GM23338 (cell line): ENCODE results near the gene SLC25A25. TPM values are rescaled to one million over a fixed set of nuclear protein-coding genes. Genes with fewer than 3 reads are reported as not detected.

Source experiments
- ATAC-seq: fragments of 200-7000 bp; cut with Tn5 transposase; 3 replicates; pipeline ENCODE4 v1.9.1; 2020
- DNase-seq: peaks from one replicate; pipeline ENCODE4 v3.0.0-alpha.2; 2015; ENCODE audit warnings: low spot score
- H2AFZ ChIP-seq: fragments of 200-600 bp; sonication (generic); 2 replicates; pipeline ENCODE4 v1.8.0; 2016; ENCODE audit warnings: antibody characterized with exemption, mild to moderate bottlenecking, moderate library complexity
- H3F3A ChIP-seq: fragments of 200-600 bp; sonication (generic); replicated peaks from 2 replicates; pipeline ENCODE4 v1.8.0; 2017; ENCODE audit warnings: antibody characterized with exemption, mixed run types, low read depth
- H3K27ac ChIP-seq: fragments of 200-600 bp; sonication (generic); 2 replicates; pipeline ENCODE4 v1.6.1; 2016; ENCODE audit warnings: low read depth
- H3K27me3 ChIP-seq: fragments of 200-600 bp; sonication (generic); 2 replicates; pipeline ENCODE4 v1.8.0; 2016; ENCODE audit warnings: mild to moderate bottlenecking, mixed run types, moderate library complexity; ENCODE audit not compliant: insufficient read depth
- H3K36me3 ChIP-seq: fragments of 200-600 bp; sonication (generic); 2 replicates; pipeline ENCODE4 v1.8.0; 2016; ENCODE audit warnings: mild to moderate bottlenecking; ENCODE audit not compliant: insufficient read depth
- H3K4me1 ChIP-seq: fragments of 200-600 bp; sonication (generic); 2 replicates; pipeline ENCODE4 v1.8.0; 2016; ENCODE audit warnings: mild to moderate bottlenecking, moderate library complexity; ENCODE audit not compliant: insufficient read depth
- H3K4me2 ChIP-seq: fragments of 200-600 bp; sonication (generic); 2 replicates; pipeline ENCODE4 v1.7.1; 2017; ENCODE audit warnings: mixed run types
- H3K4me3 ChIP-seq: fragments of 200-600 bp; sonication (generic); 2 replicates; pipeline ENCODE4 v1.6.1; 2016; ENCODE audit warnings: mixed run types
- H3K79me2 ChIP-seq: fragments of 200-600 bp; sonication (generic); replicated peaks from 2 replicates; pipeline ENCODE4 v1.8.0; 2017; ENCODE audit warnings: mild to moderate bottlenecking; ENCODE audit not compliant: insufficient read depth
- H3K9me2 ChIP-seq: fragments of 200-600 bp; sonication (generic); 2 replicates; pipeline ENCODE4 v1.8.0; 2017; ENCODE audit not compliant: insufficient read depth
- H4K20me1 ChIP-seq: fragments of 200-600 bp; sonication (generic); replicated peaks from 2 replicates; pipeline ENCODE4 v1.8.0; 2017; ENCODE audit warnings: mild to moderate bottlenecking; ENCODE audit not compliant: insufficient read depth
- H3K27ac Mint-ChIP-seq: 2 replicates; pipeline ENCODE4 v1.8.0; 2020; ENCODE audit warnings: inconsistent platforms, mild to moderate bottlenecking, moderate library complexity, mixed read lengths
- H3K27me3 Mint-ChIP-seq: 3 replicates; pipeline ENCODE4 v1.8.0; 2022; ENCODE audit warnings: low read depth, mild to moderate bottlenecking, moderate library complexity, mixed read lengths, inconsistent platforms; ENCODE audit not compliant: insufficient read depth, poor library complexity
- H3K36me3 Mint-ChIP-seq: 3 replicates; pipeline ENCODE4 v1.8.0; 2021; ENCODE audit warnings: low read depth, mild to moderate bottlenecking, inconsistent platforms, moderate library complexity, mixed read lengths
- H3K4me1 Mint-ChIP-seq: 3 replicates; pipeline ENCODE4 v1.8.0; 2020; ENCODE audit warnings: mild to moderate bottlenecking, inconsistent platforms, mixed read lengths
- H3K4me3 Mint-ChIP-seq: 3 replicates; pipeline ENCODE4 v1.8.0; 2021; ENCODE audit warnings: moderate library complexity, mild to moderate bottlenecking, inconsistent platforms, mixed read lengths
- H3K9me3 Mint-ChIP-seq: 3 replicates; pipeline ENCODE4 v1.8.0; 2020; ENCODE audit warnings: moderate library complexity, mild to moderate bottlenecking, inconsistent platforms, mixed read lengths
- CREB1 ChIP-seq: fragments of 250-450 bp; sonication (Bioruptor Pico); IDR thresholded peaks from 2 replicates; pipeline ENCODE4 v1.5.0; 2020; ENCODE audit warnings: low read depth, mild to moderate bottlenecking, moderate library complexity
- CTCF ChIP-seq, 2 experiments: fragments of 200-600 bp in 1 of 2; sonication (generic) in 1 of 2; conservative IDR thresholded peaks; 2 replicates each; pipeline versions ENCODE4 v1.5.1 to v1.6.1; 2016 to 2017; ENCODE audit warnings: antibody characterized with exemption in 2 of 2, low read depth in 2 of 2, mild to moderate bottlenecking in 2 of 2, moderate library complexity in 1 of 2
- ETS1 ChIP-seq: IDR thresholded peaks from 2 replicates; pipeline ENCODE4 v1.6.1; 2016; ENCODE audit warnings: antibody characterized with exemption
- EZH2 ChIP-seq: fragments of 200-600 bp; sonication (generic); IDR thresholded peaks from one replicate; pipeline ENCODE4 v1.8.0; 2017; ENCODE audit warnings: antibody characterized with exemption, mild to moderate bottlenecking, low read depth; ENCODE audit not compliant: unreplicated experiment
- NANOG ChIP-seq: IDR thresholded peaks from 2 replicates; pipeline ENCODE4 v1.6.1; 2016; ENCODE audit warnings: antibody characterized with exemption, borderline replicate concordance
- REST ChIP-seq: IDR thresholded peaks from one replicate; pipeline ENCODE4 v1.6.1; 2018; ENCODE audit warnings: antibody characterized with exemption; ENCODE audit not compliant: unreplicated experiment
- STAT1 ChIP-seq: IDR thresholded peaks from one replicate; pipeline ENCODE4 v1.6.1; 2016; ENCODE audit warnings: antibody characterized with exemption; ENCODE audit not compliant: unreplicated experiment
- ZNF114 ChIP-seq: fragments of 250-450 bp; sonication (Bioruptor Pico); IDR thresholded peaks from 2 replicates; pipeline ENCODE4 v1.5.0; 2020; ENCODE audit warnings: mild to moderate bottlenecking, moderate library complexity
- ZNF331 ChIP-seq: fragments of 250-450 bp; sonication (Bioruptor Pico); IDR thresholded peaks from 2 replicates; pipeline ENCODE4 v1.5.0; 2020; ENCODE audit warnings: low read depth, mild to moderate bottlenecking, moderate library complexity
- polyA plus RNA-seq: library from polyadenylated mRNA; unstranded; fragments of >200 nt; fragmentation: Nextera tagmentation; extraction: Ambion mirVana; gene quantifications from 2 replicates; pipeline ENCODE4 v1.2.1, GENCODE V29; 2016
- total RNA-seq: library from RNA; depleted of rRNA; stranded (reverse); fragments of >200 nt; shearing (Covaris generic); gene quantifications from 2 replicates; pipeline ENCODE4 v1.2.3, GENCODE V29; 2014

Gene SLC25A25
- total and polyA plus RNA-seq, 2 experiments from 2014 or later = 7.1 to 27.0 TPM

- Histone ChIP-seq H3K27ac (no peak overlapping the region), H4K20me1 (peaks cover 5% of the 10 kb centered on the region; the same call in 1 of the 2 replicates), H3F3A (peaks cover 7% of the 10 kb centered on the region; the same call in 1 of the 2 replicates), H3K27me3 (no peaks in the 10 kb centered on the region), H3K79me2 (no peaks in the 10 kb centered on the region), H3K36me3 (0 out of 2 replicates have a peak, but pooled peaks cover 4% of the 10 kb centered on the region), H3K4me1 (peaks cover 6% of the 10 kb centered on the region; the same call in 1 of the 2 replicates), H3K4me3 (no peak overlapping the region), H2AFZ (no peak overlapping the region), H3K9me2 (no peaks in the 10 kb centered on the region), H3K4me2 (no peak overlapping the region)
- H3K27ac Mint-ChIP-seq = no peak overlapping the region
- ATAC-seq (no peak), DNase-seq (no peak)
- TF ChIP-seq NANOG (no peak), ETS1 (no peak), ZNF331 (CRISPR knock-in tag) (no peak), EZH2 (no peak), CTCF (conservative IDR thresholded peaks at IDR 0.05; ENCODE audit: low read depth in 2 of 2) (no peak), CREB1 (CRISPR knock-in tag) (no peak)
- H3K4me3 Mint-ChIP-seq = no peak overlapping the region
- H3K9me3 Mint-ChIP-seq = no peaks in the 10 kb centered on the region
- peaks cover 10% of the 10 kb centered on the region for H3K4me1 Mint-ChIP-seq
- peaks cover 33% of the 10 kb centered on the region for H3K36me3 Mint-ChIP-seq
- H3K27me3 Mint-ChIP-seq = peaks cover 19% of the 10 kb centered on the region
These were observed 51.1 kb downstream of the SLC25A25 start for GRCh38 chr9:128118971-128119665.

GRCh38 chr9:128120061-128120740, 52.2 kb downstream of the SLC25A25 start:
- Histone ChIP-seq H3K79me2 (peaks cover 7% of the 10 kb centered on the region; the same call in 1 of the 2 replicates), H3K4me1 (peaks cover 6% of the 10 kb centered on the region; the same call in 1 of the 2 replicates), H2AFZ (no peak overlapping the region), H3K27ac (no peak overlapping the region), H3K36me3 (0 out of 2 replicates have a peak, but pooled peaks cover 4% of the 10 kb centered on the region), H3F3A (peaks cover 7% of the 10 kb centered on the region; the same call in 1 of the 2 replicates), H3K9me2 (no peaks in the 10 kb centered on the region), H3K27me3 (no peaks in the 10 kb centered on the region), H3K4me2 (no peak overlapping the region), H4K20me1 (peaks cover 9% of the 10 kb centered on the region), H3K4me3 (no peak overlapping the region)
- H3K27me3 Mint-ChIP-seq = peaks cover 23% of the 10 kb centered on the region
- no peak overlapping the region for H3K4me3 Mint-ChIP-seq
- no peak overlapping the region for H3K27ac Mint-ChIP-seq
- H3K36me3 Mint-ChIP-seq = peaks cover 37% of the 10 kb centered on the region
- H3K9me3 Mint-ChIP-seq = no peaks in the 10 kb centered on the region
- no peak for DNase-seq
- no peak for ATAC-seq
- peaks cover 12% of the 10 kb centered on the region for H3K4me1 Mint-ChIP-seq
- no peak for TF ChIP-seq CTCF (conservative IDR thresholded peaks at IDR 0.05; ENCODE audit: low read depth in 2 of 2)
- no peak for TF ChIP-seq STAT1
- TF ChIP-seq REST = no peak
- TF ChIP-seq ZNF331 (CRISPR knock-in tag) = no peak
- TF ChIP-seq ZNF114 (CRISPR knock-in tag) = no peak
